Cerebellar cortex (tissue), 1 donor: ENCODE measurements around the gene PLXNB1.

Source experiments
- DNase-seq: peaks from one replicate; pipeline ENCODE4 v3.0.0-alpha.2; 2015; ENCODE audit warnings: low spot score

The PLXNB1 gene

DNA sequence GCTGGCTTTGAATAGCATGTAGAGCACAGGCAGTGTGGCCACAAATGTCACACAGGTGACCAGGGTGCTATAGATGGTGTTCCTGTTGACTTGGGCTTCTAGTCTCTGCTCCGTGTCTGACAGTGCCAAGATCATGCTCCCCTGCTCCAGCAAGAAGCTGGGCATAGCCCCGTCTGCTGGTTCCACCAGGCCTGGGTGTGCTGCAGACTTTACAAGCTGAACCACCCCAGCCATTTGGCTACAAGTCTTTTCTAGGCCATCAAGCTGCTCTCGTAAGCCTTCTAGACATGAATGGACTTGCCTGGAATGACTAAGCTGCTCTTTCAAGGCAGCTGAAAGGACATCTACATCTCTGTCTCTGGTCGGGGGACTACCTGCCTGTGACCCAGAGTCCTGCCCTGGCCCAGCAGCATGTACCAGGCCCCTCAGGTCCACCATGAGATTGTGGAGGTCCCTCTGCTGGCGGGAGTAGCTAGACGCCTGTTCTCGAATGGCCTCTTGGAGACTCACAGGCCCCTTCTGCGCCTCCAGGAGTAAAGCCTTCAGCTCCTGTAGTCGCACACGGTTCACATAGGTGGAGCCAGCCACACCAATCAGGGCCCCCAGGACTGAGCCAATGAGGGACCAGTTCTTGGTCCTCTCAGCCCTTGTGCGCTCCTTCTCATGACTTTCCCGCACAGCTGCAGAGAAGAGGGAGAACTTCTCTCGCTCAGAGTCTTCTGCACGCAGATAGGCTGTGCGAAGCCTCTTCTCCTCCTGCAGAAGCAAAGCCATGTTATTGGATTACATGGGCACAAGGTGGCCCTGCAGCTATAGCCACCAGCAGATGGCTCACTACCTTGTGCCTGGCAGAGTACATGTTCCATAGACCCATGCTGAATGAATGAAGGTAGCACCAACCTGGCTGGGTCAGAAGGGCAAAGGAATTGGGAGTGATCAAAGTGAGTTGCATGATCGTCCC is 2.8 kb upstream of the PLXNB1 start:
- DNase-seq, result peak; percentile 79

DNA sequence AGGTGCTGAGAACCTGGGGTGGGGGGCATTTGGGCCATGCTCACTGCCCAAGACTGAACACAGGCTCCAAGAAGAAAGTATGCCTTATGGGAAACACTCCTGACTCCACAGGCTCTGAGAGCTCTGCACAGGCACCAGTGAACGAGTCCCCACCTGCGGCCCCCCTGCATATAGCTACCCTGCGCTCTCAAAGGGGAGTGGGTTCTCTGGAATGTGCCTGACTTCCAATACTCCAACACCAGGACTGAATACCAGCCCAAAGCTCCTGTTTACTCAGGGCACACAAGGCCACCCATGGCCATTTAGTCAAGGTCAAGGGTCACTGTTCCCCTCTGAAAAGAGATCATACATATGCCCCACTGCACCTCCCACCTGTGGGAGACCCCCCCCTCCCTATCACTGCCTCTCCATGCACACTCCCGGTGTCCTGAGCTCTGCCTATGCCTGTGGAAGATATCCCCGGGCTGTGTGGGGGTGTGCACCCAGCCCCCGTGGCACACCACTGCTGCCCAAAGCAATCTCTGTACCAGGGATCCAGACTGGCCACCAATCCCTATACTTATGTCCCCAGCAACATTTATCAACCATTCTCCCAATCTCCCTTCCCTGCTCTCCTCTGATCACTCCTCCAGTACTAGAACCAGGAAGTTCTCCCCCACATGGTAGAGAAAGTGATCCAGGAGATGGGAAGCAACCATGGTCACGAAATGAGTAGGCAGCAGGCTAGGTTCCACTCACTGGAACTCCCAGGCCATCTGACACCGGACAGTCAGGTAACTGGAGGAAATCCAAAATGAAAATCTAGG is 1.5 kb upstream of the PLXNB1 start:
- no peak for DNase-seq

DNA sequence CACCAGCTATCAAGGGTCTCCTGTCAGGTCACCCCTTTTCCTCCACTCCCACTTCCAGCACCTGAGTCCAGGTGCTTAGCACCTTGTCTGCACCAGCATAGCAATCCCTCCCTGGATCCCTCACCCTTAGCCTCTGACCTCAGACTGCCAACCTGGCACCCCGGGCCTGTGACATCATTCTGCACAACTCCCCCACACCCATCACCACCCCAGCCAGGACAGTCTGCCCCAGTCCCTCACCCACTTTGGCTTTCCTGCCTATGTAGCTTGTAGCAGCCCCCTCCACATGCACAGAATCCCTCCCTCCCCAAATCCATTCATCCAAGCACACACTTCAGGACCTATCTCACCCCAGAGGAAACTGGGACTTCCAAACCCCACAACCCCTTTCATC is 819 bp upstream of the PLXNB1 start:
- DNase-seq, result no peak

DNA sequence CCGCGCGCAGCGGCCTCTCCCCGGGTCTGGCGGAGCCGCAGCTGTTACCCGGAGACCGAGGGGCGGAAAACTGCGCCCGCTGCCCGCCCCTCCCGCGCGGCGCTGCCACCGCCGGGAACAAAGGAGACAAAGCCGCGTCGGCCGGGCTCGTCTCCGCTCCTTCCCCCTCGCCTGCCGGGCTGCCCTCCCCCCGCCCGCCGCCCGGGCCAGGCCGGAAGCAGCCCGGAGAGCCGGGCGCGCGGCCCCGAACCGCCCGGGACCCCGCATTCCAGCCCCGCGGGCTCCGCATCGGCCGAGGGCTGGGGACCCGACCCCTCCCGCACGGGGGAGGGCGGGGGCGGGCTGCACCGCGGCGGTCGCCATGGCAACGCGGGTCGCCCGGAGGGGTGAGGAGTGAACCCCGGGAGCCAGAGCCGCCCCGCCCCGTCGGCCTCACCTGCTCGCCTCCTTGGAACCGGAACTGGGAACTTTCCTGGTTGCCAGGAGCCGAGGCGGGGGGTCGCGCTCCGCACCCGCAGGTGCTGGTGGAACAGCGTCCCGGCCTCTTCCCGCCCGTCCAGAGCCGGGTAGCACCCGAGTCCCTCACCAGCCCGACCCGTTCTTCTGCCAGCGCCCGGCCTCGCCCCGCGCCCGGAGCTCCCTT is 448 bp downstream of the PLXNB1 start:
- peak; percentile 38 for DNase-seq

DNA sequence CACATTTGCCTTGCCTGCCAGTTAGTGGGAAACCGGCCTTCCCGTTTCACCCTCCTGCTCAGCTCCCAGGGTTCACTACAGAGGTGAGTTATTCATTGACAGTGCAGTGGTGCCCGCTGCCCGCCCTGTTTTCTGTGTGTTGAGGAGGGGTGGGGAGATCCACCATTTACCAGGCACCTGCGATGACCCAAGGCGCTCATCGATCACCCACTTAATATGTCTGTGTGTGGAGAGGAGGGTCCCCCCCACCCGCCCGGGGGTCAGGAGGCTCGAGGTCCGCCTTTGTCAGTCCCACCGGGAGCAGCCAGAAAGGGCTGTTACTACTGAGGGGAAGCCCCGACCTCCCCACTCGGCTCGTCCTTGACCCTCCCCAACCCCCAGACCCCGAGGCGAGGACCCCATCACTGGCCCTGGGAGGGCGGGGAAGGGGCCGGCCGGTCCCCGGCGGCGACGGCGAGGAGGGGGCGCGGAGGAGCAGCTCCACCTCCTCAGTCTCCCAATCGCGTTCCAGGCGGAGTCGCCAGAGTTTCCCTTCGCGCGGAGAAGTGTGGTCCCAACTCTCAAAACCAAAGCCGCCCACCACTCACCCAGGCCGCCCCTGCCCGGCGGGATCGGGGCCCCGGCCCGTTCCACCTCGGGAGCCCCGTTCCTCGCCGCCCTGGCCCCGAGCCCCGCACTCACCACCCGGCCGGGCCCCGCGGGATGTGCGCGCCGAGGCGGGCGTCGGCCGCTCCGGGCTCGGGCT is 1.1 kb downstream of the PLXNB1 start:
- DNase-seq, result peak; percentile 32

DNA sequence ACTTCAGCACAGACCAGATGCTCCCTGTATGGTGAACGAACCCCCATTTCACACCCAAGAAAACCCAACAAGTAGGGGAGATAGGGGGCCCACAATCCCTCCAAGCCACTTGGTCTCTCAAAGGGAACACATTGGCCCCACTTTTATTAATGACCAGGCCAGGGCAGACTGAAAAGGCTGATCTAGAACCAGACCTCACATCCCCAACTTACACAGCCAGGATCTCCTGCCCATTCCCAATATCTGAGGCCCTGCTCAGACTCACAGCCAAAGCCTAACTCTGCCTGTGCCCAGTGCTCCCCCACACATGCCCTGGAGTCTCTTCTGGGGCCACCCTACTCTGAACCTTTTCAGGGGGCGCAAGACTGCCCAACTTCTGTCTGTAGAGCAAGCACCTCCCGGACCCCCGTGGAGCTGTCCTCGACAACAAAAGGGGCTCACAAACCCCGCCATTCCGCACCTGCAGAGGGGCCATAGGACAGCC is 1.8 kb downstream of the PLXNB1 start:
- peak; percentile 22 for DNase-seq

DNA sequence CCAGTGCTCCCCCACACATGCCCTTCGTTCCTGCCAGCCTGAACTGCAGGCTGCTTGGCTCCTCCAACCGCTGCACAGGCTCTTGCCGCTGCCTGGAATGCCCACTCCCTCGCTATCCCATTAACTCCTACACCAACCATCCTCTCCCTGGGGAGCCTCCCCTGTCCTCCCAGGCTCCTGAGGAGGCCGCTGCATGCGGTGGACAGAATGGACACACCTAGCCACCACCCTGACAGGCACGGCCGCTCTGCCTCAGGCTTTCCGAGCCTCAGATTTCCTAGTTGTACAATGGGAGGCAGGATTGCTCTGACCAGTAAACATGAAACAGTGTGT is 2.3 kb downstream of the PLXNB1 start:
- no peak for DNase-seq

DNA sequence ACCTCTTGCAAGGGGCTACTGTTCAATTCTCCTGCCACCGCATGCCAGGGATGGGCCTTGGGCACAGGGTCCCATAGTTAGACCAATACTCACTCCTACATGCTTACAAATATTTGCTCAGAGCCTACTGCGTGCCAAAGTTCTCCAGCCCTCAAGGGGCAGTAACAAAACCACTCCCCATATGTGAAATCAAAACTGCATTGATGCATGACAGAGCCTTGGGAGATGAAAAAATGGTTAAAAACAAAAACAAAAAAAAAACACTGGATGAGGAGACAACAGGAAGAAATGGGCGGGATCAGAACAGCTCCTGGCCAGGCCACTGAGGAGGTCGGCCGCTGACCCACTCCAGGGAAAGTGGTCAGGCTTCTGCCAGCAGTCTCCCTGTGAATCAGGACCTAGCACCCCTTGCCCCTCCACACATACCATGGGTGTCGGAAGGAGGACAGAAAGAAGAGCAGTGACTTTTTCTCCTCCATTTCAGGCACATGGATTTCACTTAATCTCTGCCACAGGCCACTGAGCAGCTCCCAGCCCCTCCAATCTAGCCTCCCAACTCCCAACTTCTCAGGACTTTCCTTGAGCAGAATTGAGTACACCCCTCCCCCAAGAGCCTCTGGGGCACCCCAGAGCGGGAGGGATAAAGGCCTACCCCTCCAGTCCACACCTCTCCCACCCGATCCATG is 2.8 kb downstream of the PLXNB1 start:
- no peak for DNase-seq

DNA sequence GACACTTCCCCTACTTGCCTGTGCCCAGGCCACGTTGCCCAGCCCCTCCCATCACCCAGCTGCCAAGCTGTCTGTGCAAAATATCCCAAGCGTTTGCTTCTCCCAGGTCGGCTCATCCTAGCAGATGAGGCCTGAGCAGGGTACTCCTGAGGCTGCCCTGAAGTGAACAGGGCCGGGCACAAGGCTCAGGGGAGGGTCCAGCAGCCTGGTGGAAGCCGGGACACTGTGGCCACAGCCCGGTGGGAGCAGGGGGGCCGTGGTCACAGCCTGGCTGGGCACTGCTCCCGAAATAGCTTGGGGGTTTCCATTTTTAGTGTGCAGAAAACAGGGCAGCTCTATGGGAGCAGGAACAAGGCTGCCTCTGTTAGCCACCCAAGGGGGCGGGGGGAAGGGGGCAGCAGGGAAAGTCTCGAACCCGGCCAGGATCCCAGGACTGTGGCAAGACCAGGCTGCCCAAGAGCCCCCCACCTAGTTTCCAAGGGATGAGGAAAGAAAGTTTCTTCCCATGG is 3.4 kb downstream of the PLXNB1 start:
- peak; percentile 35 for DNase-seq

DNA sequence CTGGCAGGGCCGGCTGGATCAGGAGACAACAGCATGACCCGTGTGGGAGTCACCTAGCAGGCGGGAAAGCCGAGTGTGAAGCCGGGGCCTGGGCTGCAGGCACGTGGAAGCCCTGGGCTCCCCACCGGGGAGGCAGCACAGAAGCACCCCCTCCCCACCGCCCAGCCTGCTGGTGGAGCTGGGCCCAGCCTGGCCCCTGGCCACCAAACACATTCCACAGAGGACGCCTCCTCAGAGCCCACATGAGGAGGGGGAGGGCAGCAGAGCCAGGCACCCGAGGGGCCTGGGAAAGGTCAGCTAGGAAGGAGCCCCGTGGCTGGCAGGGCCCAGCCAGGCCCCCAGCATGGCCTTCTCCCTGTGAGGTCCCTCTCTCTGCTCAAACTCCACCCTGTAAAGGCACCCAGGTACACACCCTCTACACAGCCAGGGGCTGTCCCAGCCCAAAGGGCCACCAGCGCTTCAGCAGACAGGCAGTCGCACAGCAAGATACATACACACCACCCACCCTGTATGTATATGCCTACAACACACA is 4.5 kb downstream of the PLXNB1 start:
- DNase-seq, result no peak

DNA sequence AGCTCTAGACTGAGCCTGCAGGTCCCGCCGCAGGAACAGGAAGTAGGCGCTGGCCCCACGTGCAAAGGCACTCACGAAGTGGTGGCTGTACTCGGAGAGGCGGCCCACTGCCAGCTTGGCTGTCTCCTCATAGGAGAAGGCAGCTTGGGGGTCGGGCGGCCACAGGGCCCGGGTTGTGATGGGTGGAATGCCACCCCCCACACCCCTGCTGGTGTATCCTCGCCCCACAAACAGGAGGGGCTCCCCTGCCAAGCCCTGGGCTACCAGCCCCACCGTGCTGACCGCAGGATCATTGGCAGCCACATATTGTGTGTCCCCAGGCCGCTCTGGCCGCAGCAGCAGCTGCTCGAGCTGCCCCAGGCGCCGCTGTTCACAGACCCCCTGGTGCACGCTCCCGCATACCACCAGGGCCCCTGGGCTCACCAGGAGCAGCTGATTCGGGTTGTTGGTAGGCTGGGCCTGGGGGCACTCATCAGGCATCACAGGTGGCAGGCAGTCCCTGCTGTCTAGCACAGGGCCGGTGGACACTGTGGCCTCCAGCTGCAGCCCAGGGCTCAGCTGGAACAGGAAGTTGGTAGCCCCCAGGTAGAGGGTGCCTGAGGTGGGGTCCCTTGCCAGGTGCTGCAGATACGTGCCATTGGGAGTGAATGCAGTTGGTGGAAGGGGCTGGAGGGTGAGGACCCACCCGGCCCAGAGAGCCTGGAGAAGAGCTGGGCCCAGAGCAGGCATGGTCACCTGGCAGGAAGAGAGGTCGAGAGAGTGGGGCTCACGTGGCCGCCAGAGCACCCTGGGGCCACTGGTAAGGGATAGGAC is 5.8 kb downstream of the PLXNB1 start:
- DNase-seq, result no peak

DNA sequence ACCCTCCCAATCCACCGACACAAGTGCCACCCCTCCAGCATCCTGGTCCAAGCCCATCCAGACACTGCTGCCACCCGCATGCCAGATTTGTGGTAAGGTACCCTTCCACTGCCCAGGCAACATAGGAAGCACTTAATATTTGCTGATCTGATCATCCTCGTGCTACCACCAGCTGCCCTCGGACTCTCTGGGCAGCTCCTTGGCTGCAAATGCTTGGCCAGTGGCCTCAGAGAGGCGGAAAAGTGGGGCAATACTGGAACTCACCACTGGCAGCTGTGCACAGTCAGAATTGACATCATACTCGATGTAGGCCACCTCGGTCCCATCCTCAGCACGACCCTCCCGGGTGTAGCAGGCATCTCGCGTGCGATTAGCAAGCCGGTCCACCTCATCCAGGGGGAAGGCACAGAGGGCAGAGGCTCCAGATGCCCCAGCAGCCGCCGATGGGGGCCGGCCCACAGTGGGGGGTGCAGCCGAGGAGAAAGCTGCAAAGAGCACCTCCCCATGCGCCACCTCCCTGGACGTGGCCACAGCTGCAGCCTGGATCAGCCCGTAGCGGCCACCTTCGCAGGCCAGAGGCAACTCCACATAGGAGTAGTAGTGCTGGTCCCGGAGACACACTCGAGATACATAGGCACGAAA is 6.5 kb downstream of the PLXNB1 start:
- no peak for DNase-seq

DNA sequence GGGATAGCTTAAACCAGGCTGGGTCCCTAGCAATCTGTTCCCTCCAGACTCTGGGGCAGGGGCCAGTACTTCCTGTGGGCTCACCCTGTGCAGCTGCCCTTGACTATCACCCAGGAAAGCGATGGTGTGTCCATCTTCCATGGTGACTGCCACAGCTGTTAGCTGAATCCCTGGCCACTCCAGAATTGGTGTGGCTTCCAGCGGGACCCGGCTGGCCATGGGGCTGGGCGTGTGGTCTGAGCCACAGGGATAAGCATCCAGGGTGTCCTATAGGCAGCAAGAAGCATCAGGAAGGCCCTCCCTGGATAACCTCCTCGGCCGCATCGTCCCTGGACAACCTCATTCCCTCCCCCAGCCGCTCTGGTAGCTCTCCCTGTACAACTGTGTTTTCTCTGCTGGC is 7.2 kb downstream of the PLXNB1 start:
- DNase-seq, result no peak

DNA sequence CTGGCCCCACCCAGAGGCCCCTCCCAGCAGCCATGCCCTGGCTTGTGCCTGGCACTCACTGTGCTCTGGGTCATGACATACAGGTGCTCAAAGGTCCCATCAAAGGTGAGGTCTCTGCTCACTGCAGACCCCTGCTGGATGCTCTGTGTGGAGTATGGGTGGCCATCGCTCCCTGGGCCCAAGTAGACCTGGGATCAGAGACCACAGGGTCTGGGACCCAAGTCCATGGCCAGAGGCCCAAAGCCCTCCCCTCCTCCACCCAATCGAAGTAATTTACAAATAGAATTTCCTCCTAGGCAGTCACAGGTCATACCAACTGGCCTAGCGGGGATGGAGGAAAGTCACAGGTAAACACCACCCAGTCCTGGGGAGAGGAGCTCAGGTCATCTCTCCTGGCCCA is 7.6 kb downstream of the PLXNB1 start:
- DNase-seq, result no peak

DNA sequence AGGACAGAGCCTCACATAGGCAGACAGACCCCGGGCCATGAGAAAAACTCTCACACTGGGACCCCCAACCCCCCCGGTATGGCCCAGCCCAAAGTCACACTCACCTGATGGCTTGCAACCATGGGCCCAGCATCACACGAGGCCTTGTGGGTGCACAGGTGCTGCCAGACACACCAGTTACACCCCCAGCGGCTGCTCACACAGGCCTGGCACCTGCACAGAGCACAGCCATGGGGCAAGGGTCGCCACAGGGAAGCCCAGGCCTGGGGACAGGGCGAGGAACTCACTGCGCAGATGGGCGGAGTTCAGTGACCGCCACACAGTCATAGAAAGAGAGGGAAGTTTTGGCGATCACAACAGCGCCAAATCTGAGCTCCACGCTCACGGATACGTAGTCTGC is 9.3 kb downstream of the PLXNB1 start:
- no peak for DNase-seq

DNA sequence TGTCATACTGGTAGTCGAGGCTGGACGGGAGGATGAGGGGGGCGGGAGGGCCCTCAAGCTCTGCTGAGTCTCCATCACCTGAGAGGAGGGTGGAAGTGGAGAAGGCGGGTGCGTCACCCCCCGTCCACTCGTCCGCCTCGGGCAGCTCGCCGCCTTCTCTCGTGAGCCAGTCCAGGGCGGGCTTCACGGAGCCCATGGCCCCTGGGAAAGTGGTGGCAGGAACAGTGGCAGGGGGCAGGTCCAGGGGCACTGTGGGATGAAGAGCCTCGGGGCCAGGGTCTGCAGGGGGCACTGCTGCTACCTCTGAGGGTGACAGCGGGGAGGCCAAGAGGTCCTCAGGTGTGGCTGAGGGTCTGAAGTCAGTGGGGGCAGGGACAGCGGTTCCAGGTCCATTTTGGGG is 10.3 kb downstream of the PLXNB1 start:
- DNase-seq, result no peak

DNA sequence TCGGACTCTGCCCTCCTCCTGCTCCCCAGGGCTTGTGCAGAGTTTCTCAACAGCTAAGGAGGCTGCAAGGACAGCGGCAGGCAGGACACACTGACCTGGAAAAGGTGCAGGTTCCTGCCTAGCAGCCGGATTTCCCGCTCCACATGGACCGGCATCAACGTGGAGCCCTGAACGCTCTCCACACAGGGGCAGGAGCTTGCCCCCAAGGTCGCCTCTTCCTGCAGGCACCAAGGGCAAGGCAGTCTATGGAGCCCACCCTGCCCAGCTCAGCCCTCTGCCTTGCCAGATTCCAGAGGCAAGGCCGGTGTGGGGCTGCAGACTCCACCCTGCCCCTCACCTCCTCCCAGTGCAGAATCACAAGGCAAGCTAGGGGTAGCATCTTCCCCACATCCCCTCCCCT is 10.7 kb downstream of the PLXNB1 start:
- DNase-seq, result no peak

DNA sequence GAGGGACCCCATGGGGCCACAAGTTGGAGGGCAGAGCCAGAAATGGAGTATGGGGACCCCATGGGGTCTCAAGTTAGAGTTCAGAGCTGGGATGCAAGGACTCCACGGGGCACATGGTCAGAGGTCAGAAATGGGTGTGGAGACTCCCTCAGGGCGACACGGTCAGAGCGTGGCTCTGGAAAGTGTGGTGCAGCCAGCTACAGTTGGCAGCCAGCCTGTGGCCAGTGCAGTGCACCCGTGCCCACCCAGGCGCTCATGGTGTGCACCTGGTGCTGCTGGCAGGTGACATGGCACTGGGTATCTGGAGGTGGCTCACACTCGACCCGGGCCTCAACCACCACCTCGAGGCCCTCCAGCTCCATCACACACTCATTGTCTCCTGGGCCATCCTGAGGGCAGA is 11.2 kb downstream of the PLXNB1 start:
- DNase-seq, result no peak

DNA sequence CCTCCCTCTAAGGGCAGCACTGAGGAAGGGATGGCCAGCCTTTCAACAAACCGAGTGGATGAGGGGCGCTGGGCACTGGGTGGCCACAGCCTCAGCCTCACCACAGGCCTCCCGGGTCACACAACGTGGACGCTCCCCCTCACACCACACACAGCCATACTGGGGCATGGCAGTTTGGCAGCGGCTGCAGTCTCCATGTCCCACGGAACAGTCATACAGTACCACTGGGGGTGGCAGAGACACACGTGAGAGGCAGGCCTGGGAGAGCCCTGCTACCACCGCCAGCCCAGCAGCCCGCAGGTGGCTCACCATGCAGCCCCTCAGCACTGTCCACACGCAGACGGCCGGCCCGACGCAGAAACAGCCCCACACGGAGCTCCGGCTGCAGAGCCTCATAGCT is 11.7 kb downstream of the PLXNB1 start:
- no peak for DNase-seq
